ENCODE data around the gene UBQLN4.

Gene UBQLN4

GRCh38 chr1:156021093-156021428 is 32.5 kb downstream of the UBQLN4 start:
- FAIRE-seq (no peak), DNase-seq (ENCODE audit: extremely low spot score, insufficient read length, low read depth) (no peak)

GRCh38 chr1:156020293-156021092 is 33.1 kb downstream of the UBQLN4 start, which contains the start of gene SSR2:
SSR2 (minus strand) TSS chr1:156020951; CDS start chr1:156020167, 784 bp downstream.
- FAIRE-seq = peak; percentile 96

DNA sequence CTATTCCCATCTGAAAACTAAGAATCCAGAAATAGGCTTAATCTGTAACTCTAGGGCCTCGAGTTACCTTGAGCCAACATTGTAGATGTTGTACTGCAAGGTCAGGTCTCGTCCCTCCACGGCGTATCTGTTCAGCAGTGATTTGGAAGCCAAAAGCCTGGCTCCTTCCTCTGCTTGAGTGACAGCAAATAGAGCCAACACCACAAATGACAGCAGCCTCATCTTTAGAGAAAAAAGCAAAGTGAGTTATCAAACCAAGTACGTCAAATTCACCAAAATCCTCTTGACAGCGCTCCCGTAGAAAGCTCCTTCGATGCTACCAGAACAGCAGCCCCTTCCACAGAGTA is 33.7 kb downstream of the UBQLN4 start:
- FAIRE-seq (no peak), DNase-seq (ENCODE audit: extremely low spot score, insufficient read length, low read depth) (no peak)

More at GRCh38 chr1:156020293-156021092, 33.1 kb downstream of the UBQLN4 start, which contains the start of gene SSR2:
- peak; percentile 97 for DNase-seq (ENCODE audit: extremely low spot score, insufficient read length, low read depth)

DNA sequence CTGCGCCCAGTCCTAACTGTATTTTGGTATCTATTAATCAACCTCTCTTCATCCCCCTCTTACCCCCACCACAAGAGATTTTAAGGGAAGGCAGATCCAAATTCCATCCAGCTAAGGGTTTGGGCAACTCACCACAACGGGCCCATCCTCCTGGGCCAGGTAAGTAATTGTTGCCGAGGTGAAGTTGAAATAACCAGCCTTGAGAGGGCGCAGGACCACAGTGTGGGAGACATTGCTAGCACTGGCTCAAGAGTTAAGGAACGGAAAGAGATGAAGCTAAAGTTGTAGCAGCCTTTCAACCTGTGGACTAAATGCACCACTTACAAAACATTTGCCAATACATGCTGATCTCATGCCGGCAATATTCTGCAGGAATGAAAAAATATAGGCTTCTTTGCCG is 38.8 kb downstream of the UBQLN4 start:
- DNase-seq (ENCODE audit: extremely low spot score, insufficient read length, low read depth) = no peak
- FAIRE-seq = no peak

- FAIRE-seq = peak; percentile 89
- no peak for DNase-seq (ENCODE audit: extremely low spot score, insufficient read length, low read depth)
Measured at GRCh38 chr1:156012051-156012817, 41.4 kb downstream of the UBQLN4 start.

DNA sequence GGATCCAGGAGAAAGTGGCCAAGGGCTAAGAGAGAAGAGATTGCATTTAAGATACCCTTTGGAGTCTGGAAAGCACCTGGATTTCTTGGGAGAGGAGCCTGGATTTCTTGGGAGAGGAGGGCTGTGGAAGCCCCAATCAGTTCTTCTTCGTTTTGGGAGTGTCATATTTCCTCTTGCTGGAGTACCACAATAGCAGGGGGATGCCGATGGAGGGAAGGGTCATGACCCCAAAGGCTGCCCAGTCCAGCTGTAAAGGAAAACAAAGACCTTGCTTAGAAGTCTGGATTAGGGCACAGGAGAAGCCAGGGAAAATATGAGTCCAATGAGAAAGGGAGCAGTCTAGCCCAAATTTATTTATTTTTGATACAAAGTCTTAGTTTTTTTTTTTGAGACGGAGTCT is 44.2 kb downstream of the UBQLN4 start:
- FAIRE-seq (no peak), DNase-seq (ENCODE audit: extremely low spot score, insufficient read length, low read depth) (no peak)

GRCh38 chr1:156006666-156007376 is 46.8 kb downstream of the UBQLN4 start:
- FAIRE-seq (no peak), DNase-seq (ENCODE audit: extremely low spot score, insufficient read length, low read depth) (no peak)

- DNase-seq (ENCODE audit: extremely low spot score, insufficient read length, low read depth) (no peak), FAIRE-seq (peak; percentile 29)
Measured at GRCh38 chr1:156004843-156005584, 48.6 kb downstream of the UBQLN4 start.

DNA sequence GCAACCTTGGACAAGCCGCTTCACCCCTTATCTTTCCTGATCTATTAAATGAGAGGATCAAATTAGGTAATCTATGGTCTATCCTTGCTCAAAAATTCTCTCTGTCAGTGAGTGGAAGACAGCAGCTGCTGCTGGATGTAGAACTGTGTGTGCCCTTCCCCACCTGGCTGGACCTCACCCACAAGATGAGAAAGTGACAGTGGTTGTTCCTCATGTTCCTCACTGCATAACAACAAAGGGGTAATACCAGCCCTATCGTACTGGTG is 49.7 kb downstream of the UBQLN4 start:
- no peak for DNase-seq (ENCODE audit: extremely low spot score, insufficient read length, low read depth)
- no peak for FAIRE-seq

DNA sequence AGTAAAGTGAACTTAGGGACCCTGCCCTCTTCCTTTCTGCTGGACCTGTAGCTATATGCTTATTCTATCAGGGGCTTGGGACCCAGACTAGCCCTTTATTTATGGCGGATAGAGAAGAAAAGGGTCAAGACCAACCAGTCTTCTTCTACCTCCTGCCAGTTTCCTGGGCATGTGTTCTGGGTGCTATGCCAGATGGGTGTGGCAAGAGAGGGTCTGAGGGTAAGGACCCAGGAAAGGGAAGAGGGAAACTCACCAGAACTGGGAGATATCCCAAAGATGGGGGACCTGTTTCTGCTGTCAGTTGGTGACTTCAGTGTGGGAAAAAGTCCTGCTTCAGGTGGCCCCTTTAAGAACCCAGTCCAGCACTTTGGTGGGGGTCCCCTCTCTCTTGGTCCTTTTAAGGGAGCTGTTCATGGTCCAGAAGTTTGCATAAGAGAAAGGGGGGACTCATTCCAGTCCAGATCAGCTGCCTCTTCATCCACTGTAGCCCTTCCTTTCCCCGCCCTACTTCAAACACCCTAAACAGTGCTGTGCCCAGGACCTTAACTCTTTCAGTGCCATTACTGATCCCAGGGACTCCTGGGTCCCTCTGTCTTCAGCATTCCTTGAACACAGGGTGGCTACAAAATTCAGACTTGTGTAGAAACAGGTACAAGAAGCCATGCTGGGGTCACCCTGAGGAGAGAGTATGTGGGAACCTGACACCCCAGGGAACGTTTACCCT is 51.2 kb downstream of the UBQLN4 start:
- no peak for FAIRE-seq

GRCh38 chr1:156001662-156002171 is 51.9 kb downstream of the UBQLN4 start:
- DNase-seq (ENCODE audit: extremely low spot score, insufficient read length, low read depth) (no peak), FAIRE-seq (no peak)

More for the DNA sequence above, 51.2 kb downstream of the UBQLN4 start:
- DNase-seq (ENCODE audit: extremely low spot score, insufficient read length, low read depth) = no peak

DNA sequence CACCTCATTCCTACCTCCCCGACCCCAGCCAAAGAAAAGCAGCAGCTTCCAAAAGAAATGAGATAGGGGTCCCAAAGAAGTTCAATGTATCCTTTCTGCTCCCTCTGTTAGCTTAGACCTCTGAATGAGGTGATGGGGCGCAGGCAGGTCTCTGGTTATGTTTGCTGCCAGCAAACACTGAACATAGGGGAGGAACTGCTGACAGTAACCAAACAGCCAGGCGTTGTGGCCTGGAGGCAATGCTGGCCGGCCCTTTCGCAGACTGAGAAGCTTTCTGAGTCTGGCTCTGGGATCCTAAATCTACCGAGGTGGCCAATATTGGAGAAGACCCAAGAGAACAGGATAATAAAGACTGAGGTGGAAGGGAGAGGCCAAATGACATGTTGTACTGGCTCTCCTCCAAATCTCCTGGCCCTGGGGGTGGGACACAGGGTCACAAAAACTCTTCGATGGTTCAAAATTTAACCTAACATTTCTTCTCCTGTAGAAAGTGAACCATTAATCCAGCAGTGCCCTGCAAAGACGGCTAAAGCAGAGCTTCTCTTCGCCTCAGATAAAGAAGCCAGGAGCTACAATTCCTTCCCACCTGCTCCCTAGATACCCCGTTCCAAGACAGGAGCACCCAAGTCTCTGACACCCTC is 52.5 kb downstream of the UBQLN4 start:
- DNase-seq (ENCODE audit: extremely low spot score, insufficient read length, low read depth) = no peak
- FAIRE-seq = no peak

DNA sequence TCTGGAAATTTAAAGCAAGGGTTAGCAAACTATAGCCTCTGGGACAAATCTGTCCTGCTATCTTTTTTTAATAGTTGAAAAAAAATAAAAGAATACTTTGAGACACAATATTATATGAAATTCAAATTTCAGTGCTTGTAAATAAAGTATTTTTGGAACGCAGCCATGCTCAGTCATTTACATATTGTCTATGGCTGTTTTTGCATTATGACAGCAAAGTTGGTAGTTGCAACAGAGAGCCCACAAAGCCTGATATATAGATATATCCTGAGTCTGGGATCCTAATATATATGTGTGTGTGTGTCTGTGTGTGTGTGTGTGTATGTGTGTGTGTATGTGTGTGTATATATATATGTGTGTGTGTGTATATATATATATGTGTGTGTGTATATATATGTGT is 53.6 kb downstream of the UBQLN4 start:
- DNase-seq (ENCODE audit: extremely low spot score, insufficient read length, low read depth) = no peak
- FAIRE-seq = no peak

GRCh38 chr1:155996166-155996565 is 57.4 kb downstream of the UBQLN4 start:
- DNase-seq (ENCODE audit: extremely low spot score, insufficient read length, low read depth) (no peak), FAIRE-seq (no peak)

DNA sequence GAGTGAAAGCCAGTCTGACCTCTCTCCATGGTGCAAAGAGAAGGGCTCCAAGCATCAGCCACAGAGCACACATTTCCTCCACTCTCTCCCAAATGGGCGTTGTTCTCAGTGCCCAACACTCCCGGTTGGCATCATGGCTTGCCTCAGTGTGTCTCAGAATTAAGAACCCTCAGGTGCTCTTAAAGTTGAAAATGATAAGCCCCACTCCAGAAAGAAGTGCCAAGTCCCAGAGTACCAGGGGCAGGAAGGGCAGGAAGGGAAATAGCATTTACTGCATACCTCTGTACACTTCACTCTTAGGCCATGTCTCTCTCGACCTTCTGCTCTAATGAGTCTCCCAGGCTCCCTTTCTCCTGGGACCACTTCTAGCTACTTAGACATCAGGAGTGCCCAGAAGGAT is 60.0 kb downstream of the UBQLN4 start:
- DNase-seq (ENCODE audit: extremely low spot score, insufficient read length, low read depth) = no peak
- no peak for FAIRE-seq

DNA sequence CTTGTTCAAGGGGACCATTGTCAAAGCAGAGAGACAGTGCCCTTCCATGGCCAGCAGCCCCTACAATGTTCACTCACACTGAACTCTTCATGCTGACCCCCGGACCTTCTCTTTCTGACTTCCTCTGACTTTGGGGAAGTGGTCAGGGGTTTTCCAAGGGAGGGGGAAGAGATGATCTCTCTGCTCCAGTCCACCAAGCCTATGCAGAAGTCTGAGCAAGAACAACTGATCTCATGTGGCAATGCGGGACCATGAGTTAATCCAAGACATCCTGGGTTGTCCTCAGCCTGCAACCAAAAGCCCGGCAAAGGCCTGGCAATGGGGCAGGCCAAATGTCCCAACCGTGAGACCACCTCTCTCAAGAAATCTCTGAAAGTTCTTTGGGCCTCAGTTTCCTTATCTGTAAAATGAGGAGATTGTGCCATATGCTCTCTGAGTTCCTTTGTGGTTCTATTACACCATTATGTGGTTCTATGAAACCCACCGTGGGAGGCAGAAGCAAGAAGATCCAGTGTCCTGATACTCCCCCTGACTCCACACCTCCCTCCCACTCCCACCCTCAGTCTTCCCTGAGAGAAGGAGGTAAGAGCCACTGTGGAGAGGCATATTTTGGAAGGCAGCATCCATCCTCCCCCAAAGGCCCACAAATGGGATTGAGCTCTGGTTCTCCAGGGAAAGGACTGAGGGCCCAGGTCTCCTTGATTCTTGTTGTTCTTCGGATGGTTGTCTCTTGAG is 63.4 kb downstream of the UBQLN4 start:
- no peak for DNase-seq (ENCODE audit: extremely low spot score, insufficient read length, low read depth)
- FAIRE-seq = peak; percentile 62

GRCh38 chr1:155989242-155990004 is 64.2 kb downstream of the UBQLN4 start:
- peak; percentile 92 for FAIRE-seq
- DNase-seq (ENCODE audit: extremely low spot score, insufficient read length, low read depth) = peak; percentile 76
